Measurements from ENCODE around the gene TRIL.
A peak's percentile ranks its signal among the peaks of the same experiment; 100 is the strongest.

Gene TRIL, protein sequence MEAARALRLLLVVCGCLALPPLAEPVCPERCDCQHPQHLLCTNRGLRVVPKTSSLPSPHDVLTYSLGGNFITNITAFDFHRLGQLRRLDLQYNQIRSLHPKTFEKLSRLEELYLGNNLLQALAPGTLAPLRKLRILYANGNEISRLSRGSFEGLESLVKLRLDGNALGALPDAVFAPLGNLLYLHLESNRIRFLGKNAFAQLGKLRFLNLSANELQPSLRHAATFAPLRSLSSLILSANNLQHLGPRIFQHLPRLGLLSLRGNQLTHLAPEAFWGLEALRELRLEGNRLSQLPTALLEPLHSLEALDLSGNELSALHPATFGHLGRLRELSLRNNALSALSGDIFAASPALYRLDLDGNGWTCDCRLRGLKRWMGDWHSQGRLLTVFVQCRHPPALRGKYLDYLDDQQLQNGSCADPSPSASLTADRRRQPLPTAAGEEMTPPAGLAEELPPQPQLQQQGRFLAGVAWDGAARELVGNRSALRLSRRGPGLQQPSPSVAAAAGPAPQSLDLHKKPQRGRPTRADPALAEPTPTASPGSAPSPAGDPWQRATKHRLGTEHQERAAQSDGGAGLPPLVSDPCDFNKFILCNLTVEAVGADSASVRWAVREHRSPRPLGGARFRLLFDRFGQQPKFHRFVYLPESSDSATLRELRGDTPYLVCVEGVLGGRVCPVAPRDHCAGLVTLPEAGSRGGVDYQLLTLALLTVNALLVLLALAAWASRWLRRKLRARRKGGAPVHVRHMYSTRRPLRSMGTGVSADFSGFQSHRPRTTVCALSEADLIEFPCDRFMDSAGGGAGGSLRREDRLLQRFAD

DNA sequence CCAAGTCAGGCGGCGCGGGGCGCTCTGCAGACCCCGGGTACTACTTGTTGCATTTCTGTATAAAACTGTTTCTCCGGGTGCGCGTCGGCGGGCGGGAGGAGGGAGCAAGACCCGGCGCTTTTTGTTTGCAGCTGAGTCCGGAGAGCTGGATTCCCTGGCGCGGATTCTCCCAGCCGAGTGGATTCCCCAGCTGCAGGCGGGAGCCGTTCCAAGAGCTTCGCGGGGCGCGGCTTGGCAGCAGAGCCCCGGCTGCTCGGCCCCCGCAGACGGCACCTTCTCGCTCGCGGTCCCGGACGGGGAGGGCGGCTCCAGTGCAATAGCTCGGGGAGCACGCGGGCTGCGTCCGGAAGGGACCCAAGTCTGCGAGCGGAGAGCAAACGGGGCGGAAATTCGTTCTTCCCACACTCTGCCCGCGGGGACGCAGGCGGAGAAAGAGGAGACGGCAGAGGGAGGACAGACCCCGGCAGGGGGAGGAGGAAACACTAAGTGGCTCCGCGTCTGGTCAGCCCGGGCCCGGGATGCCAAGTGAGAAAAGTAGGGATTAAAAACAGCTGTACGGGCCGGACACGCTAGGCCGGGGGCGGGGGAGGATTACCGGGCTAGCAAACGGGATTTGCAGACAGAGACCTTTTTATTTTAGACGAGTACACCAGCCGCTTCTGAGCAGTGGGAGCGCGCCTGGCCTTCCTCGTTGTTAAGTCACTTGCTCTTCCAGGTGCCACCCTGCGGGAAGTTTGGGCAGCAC, at the start of gene TRIL:
Gene TRIL, minus strand, starts transcription at position 96 of the 745 bp plus-strand sequence. CDS start 284 bp downstream, outside the sequence.
- H3K4me3 ChIP-seq (ENCODE audit: low read depth, low read length), result peak within 1 kb of the TSS; percentile 24; the same call in 1 of the 2 replicates
- TF ChIP-seq, protein P1, sequence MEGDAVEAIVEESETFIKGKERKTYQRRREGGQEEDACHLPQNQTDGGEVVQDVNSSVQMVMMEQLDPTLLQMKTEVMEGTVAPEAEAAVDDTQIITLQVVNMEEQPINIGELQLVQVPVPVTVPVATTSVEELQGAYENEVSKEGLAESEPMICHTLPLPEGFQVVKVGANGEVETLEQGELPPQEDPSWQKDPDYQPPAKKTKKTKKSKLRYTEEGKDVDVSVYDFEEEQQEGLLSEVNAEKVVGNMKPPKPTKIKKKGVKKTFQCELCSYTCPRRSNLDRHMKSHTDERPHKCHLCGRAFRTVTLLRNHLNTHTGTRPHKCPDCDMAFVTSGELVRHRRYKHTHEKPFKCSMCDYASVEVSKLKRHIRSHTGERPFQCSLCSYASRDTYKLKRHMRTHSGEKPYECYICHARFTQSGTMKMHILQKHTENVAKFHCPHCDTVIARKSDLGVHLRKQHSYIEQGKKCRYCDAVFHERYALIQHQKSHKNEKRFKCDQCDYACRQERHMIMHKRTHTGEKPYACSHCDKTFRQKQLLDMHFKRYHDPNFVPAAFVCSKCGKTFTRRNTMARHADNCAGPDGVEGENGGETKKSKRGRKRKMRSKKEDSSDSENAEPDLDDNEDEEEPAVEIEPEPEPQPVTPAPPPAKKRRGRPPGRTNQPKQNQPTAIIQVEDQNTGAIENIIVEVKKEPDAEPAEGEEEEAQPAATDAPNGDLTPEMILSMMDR (IDR thresholded peaks at IDR 0.05; ENCODE audit: low read depth, low read length), result no peak

DNA sequence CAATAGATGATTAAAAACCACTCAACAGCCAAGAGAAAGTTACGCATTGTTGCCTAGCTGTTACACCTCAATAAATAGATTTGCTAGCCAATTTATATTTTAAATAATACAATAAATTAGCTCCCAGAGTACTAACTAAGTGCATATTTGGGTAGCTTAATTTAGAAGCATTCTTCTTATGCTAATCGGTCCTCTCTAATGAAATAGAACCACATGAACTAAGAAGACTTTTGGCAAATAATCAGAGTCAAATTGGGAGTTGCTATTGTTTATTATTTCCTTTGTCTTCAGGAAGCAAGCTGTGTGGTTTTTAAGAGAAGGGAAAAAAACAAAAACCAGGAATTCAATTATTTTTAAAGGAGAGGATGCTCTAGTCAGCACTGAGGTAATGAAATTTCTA, 49.0 kb upstream of the TRIL start:
- H3K4me3 ChIP-seq (ENCODE audit: low read depth, low read length), result no peak overlapping the region
- TF ChIP-seq, protein P1 (IDR thresholded peaks at IDR 0.05; ENCODE audit: low read depth, low read length), result no peak

DNA sequence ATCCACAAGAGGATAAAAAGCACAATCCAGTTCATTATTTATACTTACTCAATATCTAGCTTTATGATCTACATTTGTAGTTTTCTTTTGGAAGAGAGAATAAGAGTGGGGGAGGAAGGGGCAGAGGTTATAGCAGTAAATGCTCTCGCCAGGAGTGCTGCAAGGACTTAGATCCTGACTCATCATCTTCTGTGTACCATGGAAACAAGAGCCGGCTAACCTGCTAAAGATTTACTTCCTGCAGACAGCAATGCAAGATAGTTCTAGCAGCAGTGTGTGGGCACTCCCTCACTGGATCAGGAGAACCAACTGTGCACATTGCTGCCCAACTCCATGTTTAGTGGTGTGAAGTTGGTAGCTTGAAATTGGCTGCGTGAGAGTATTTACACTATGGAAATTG, 47.7 kb upstream of the TRIL start:
- TF ChIP-seq, protein P1 (IDR thresholded peaks at IDR 0.05; ENCODE audit: low read depth, low read length), result no peak

DNA sequence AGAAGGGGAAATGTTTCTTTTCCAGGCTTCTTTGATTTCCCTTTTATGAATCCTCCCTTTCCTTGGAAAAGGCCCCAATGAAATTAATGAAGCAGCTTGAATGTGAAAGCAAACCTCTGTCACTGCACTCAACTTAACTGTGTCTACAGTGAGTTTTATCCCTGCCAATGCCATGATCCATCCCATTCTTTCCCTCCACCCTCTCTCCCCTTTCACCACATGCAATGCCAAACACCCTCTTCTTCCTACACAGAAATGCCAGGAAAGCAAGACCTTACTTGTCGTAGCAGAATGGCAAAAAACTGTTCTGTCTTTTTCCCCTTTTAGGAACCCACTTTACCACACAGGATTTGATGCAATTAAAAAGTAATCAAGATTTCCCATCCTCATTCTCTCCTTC, 47.3 kb upstream of the TRIL start:
- TF ChIP-seq, protein P1 (IDR thresholded peaks at IDR 0.05; ENCODE audit: low read depth, low read length), result no peak
- H3K4me3 ChIP-seq (ENCODE audit: low read depth, low read length), result no peak overlapping the region

More for the DNA sequence above, 47.7 kb upstream of the TRIL start:
- H3K4me3 ChIP-seq (ENCODE audit: low read depth, low read length), result no peak overlapping the region

DNA sequence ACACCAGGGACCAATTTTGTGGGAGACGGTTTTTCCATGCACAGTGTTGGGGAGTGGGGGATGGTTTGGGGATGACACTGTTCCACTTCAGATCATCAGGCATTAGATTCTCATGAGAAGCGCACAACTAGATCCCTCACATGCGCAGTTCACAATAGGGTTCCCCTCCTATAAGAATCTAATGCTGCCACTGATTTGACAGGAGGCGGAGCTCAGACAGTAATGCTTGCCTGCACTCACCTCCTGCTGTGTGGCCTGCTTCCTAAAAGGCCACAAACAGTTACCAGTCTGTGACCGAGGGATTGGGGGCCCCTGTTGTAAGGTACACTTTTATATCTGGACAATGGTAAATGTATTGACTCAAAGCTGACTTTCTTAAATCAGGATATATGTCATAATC, 45.6 kb upstream of the TRIL start:
- H3K4me3 ChIP-seq (ENCODE audit: low read depth, low read length), result no peak overlapping the region
- TF ChIP-seq, protein P1 (IDR thresholded peaks at IDR 0.05; ENCODE audit: low read depth, low read length), result no peak

DNA sequence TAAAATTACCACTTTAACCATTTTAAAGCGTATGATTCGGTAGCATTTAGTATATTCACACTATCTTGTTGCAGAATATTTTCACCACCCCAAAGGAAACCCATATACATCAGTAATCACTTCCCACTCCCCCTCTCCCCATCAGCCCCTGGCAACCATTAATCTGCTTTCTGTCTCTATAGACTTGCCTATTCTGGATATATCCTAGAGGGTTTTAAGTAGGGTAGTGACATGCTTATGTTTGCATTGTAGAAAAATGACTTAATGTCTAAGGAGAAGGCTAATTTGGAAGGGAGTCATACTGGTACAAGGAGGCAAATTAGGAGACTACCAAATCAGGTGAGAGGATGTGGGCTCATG, 42.6 kb upstream of the TRIL start:
- H3K4me3 ChIP-seq (ENCODE audit: low read depth, low read length), result no peak overlapping the region
- TF ChIP-seq, protein P1 (IDR thresholded peaks at IDR 0.05; ENCODE audit: low read depth, low read length), result no peak

All from WI38 (cell line).